Measurements from ENCODE around the gene PDXP. TPM values are rescaled to one million over a fixed set of nuclear protein-coding genes. Genes with fewer than 3 reads are reported as not detected.
A peak's percentile ranks its signal among the peaks of the same experiment; 100 is the strongest.

The PDXP gene
- total and polyA plus RNA-seq, 2 donors (not counting 3 experiments of a cell fraction or from before 2014, with no cell fraction given) = 18.0 to 20.0 TPM

GRCh38 chr22:37661160-37661924 is 2.8 kb downstream of the PDXP start:
- H3K36me3 ChIP-seq (ENCODE audit: control insufficient read depth in 2 of 2, extremely low read depth in 1 of 2, insufficient read depth in 2 of 2, low read length in 2 of 2) = peaks cover 0 to 10% of the 10 kb centered on the region in 2 experiments
- peaks cover 17% of the 10 kb centered on the region for H3K4me1 ChIP-seq (ENCODE audit: control insufficient read depth, extremely low read depth, insufficient read depth, low read length)
- H3K4me2 ChIP-seq (ENCODE audit: insufficient read depth, low read length) = no peak overlapping the region
- H3K9me1 ChIP-seq (replicated peaks; ENCODE audit: control insufficient read depth, extremely low read depth, insufficient read depth, low read length) = no peaks in the 10 kb centered on the region
- peaks cover 32% of the 10 kb centered on the region for H3K79me2 ChIP-seq (ENCODE audit: control insufficient read depth, insufficient read depth, low read length)
- FAIRE-seq = peak; percentile 12
- intact Hi-C loops (cut with micrococcal nuclease) = no loop called here
- dilution Hi-C loops (cut with MboI; ENCODE audit: extremely low pct_ligation_motif_present, low sequenced_read_pairs) = no loop called here
- POLR2A ChIA-PET = interaction anchor here (1.2 kb wide), 1 partner anchor 20 kb away, joined by 5 read pairs; no protein-coding TSS in a partner anchor
- H4K20me1 ChIP-seq (replicated peaks; ENCODE audit: control insufficient read depth, extremely low read depth, insufficient read depth, low read length) = no peaks in the 10 kb centered on the region
- DNase-seq (ENCODE audit: low read depth, low spot score) = no peak
- H3K4me3 ChIP-seq (replicated peaks in 1 of 3; ENCODE audit: insufficient read depth in 1 of 3, low read depth in 1 of 3, low read length in 3 of 3) = no peak overlapping the region
- H3K27me3 ChIP-seq (ENCODE audit: control insufficient read depth in 2 of 2, insufficient read depth in 2 of 2, low read length in 2 of 2) = no peaks in the 10 kb centered on the region
- H2AFZ ChIP-seq (ENCODE audit: low read depth, low read length) = no peak overlapping the region
- CTCF ChIA-PET = interaction anchor here (0.6 to 8.6 kb wide), 11 partner anchors 10 to 202 kb away, joined by 3 to 220 read pairs (median 11); partner anchors contain the start of genes LGALS1 and NOL12
- no peaks in the 10 kb centered on the region for H3K9me3 ChIP-seq (replicated peaks; ENCODE audit: control insufficient read depth, insufficient read depth, low read length)
- no TSS peak for BruUV-seq (replicated peaks)
- no peak for TF ChIP-seq GATA2 (IDR thresholded peaks at IDR 0.05; ENCODE audit: insufficient read depth, insufficient read length, low read depth, low read length)
- peak; percentile 28 to 29 for TF ChIP-seq CTCF (IDR thresholded peaks at IDR 0.05; ENCODE audit: extremely low read depth in 1 of 2, insufficient read depth in 1 of 2, low read depth in 1 of 2, low read length in 2 of 2)
- no peak overlapping the region for H3K27ac ChIP-seq (ENCODE audit: insufficient read depth, low read depth, low read length)
- H3K9ac ChIP-seq (replicated peaks; ENCODE audit: extremely low read depth, insufficient read depth, low read length) = no peak overlapping the region

- no peak for FAIRE-seq
- H2AFZ ChIP-seq (ENCODE audit: low read depth, low read length) = no peak overlapping the region
- ChIA-PET CTCF (interaction anchor here (1.4 to 8.6 kb wide), 8 partner anchors 9 to 201 kb away, joined by 5 to 220 read pairs (median 16); partner anchors contain the start of genes LGALS1 and NOL12), POLR2A (no interaction called here)
- H3K4me3 ChIP-seq (replicated peaks in 1 of 3; ENCODE audit: insufficient read depth in 1 of 3, low read depth in 1 of 3, low read length in 3 of 3) = no peak overlapping the region
- peaks cover 0 to 10% of the 10 kb centered on the region in 2 experiments for H3K36me3 ChIP-seq (ENCODE audit: control insufficient read depth in 2 of 2, extremely low read depth in 1 of 2, insufficient read depth in 2 of 2, low read length in 2 of 2)
- no peaks in the 10 kb centered on the region for H4K20me1 ChIP-seq (replicated peaks; ENCODE audit: control insufficient read depth, extremely low read depth, insufficient read depth, low read length)
- no peaks in the 10 kb centered on the region for H3K9me3 ChIP-seq (replicated peaks; ENCODE audit: control insufficient read depth, insufficient read depth, low read length)
- TF ChIP-seq POLR2AphosphoS5 (IDR thresholded peaks at IDR 0.05; ENCODE audit: insufficient read depth, low read depth, low read length) (no peak), MYC (IDR thresholded peaks at IDR 0.05; ENCODE audit: low read depth, low read length) (no peak), MAX (IDR thresholded peaks at IDR 0.05; ENCODE audit: insufficient read depth, insufficient read length) (no peak), FOS (IDR thresholded peaks at IDR 0.05; ENCODE audit: borderline replicate concordance, insufficient read depth, low read length) (no peak), JUN (IDR thresholded peaks at IDR 0.05; ENCODE audit: borderline replicate concordance, insufficient read depth, insufficient read length, low read depth) (no peak), POLR2A (IDR thresholded peaks at IDR 0.05; ENCODE audit: low read depth, low read length) (no peak), CTCF (IDR thresholded peaks at IDR 0.05; ENCODE audit: extremely low read depth in 1 of 2, insufficient read depth in 1 of 2, low read depth in 1 of 2, low read length in 2 of 2) (no peak), EZH2 (IDR thresholded peaks at IDR 0.05; ENCODE audit: borderline replicate concordance, low read depth, low read length, severe bottlenecking) (no peak), GATA2 (IDR thresholded peaks at IDR 0.05; ENCODE audit: insufficient read depth, insufficient read length, low read depth, low read length) (no peak)
- dilution Hi-C loops (cut with MboI; ENCODE audit: extremely low pct_ligation_motif_present, low sequenced_read_pairs) (no loop called here), intact Hi-C loops (cut with micrococcal nuclease) (no loop called here)
- no peak overlapping the region for H3K9ac ChIP-seq (replicated peaks; ENCODE audit: extremely low read depth, insufficient read depth, low read length)
- peaks cover 32% of the 10 kb centered on the region for H3K79me2 ChIP-seq (ENCODE audit: control insufficient read depth, insufficient read depth, low read length)
- no peaks in the 10 kb centered on the region for H3K9me1 ChIP-seq (replicated peaks; ENCODE audit: control insufficient read depth, extremely low read depth, insufficient read depth, low read length)
- no peak overlapping the region for H3K27ac ChIP-seq (ENCODE audit: insufficient read depth, low read depth, low read length)
- DNase-seq (ENCODE audit: low read depth, low spot score) = no peak
- H3K27me3 ChIP-seq (ENCODE audit: control insufficient read depth in 2 of 2, insufficient read depth in 2 of 2, low read length in 2 of 2) = no peaks in the 10 kb centered on the region
- H3K4me2 ChIP-seq (ENCODE audit: insufficient read depth, low read length) = no peak overlapping the region
- BruUV-seq (replicated peaks) = no TSS peak
- peaks cover 17% of the 10 kb centered on the region for H3K4me1 ChIP-seq (ENCODE audit: control insufficient read depth, extremely low read depth, insufficient read depth, low read length)
These were observed 3.5 kb downstream of the PDXP start for GRCh38 chr22:37662039-37662438.

Data from endothelial cell of umbilical vein (primary cell).